ENCODE measurements around the gene FCHSD2.

DNA sequence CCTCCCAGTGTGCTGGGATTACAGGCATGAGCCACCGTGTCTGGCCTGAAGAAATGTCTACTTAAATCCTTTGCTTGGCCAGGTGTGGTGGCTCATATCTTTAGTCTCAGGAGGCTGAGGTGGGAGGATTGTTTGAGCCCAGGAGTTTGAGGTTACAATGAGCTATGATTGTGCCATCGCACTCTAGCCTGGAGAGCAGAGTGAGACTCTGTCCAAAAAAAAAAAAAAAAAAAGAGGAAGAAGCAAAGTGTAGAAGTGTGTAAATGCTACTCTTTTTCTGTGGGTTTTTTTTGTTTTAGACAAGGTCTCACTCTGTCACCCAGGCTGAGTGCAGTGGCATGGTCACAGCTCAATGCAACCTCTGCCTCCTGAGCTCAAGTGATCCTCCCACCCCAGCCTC is 334.3 kb downstream of the FCHSD2 start:
- TF ChIP-seq, protein P1, sequence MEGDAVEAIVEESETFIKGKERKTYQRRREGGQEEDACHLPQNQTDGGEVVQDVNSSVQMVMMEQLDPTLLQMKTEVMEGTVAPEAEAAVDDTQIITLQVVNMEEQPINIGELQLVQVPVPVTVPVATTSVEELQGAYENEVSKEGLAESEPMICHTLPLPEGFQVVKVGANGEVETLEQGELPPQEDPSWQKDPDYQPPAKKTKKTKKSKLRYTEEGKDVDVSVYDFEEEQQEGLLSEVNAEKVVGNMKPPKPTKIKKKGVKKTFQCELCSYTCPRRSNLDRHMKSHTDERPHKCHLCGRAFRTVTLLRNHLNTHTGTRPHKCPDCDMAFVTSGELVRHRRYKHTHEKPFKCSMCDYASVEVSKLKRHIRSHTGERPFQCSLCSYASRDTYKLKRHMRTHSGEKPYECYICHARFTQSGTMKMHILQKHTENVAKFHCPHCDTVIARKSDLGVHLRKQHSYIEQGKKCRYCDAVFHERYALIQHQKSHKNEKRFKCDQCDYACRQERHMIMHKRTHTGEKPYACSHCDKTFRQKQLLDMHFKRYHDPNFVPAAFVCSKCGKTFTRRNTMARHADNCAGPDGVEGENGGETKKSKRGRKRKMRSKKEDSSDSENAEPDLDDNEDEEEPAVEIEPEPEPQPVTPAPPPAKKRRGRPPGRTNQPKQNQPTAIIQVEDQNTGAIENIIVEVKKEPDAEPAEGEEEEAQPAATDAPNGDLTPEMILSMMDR (IDR thresholded peaks at IDR 0.05), result no peak
- no peak for TF ChIP-seq ELK1 (IDR thresholded peaks at IDR 0.05; ENCODE audit: low read depth, low read length)
